HG02970 (cell line): ENCODE results near the gene IFITM1.

Experiments
- ATAC-seq: cut with Tn5 transposase; IDR thresholded peaks from one replicate; pipeline ENCODE4 v1.9.1; 2021; ENCODE audit warnings: mild to moderate bottlenecking, moderate library complexity, moderate number of reproducible peaks; ENCODE audit not compliant: unreplicated experiment, low FRiP score

IFITM1 gene

GRCh38 chr11:313787-314553 is at the start of gene IFITM1:
TSS of gene IFITM1 (plus strand) at chr11:314040. CDS start at chr11:314171, 131 bp downstream.
- no peak for ATAC-seq

- ATAC-seq, result no peak
Observed at GRCh38 chr11:266676-267439, 47.0 kb upstream of the IFITM1 start.

- no peak for ATAC-seq
Observed at GRCh38 chr11:267491-267994, 46.3 kb upstream of the IFITM1 start.

- ATAC-seq, result peak; percentile 36
Observed at GRCh38 chr11:268716-269145, 45.1 kb upstream of the IFITM1 start.

GRCh38 chr11:269146-269890 is 44.5 kb upstream of the IFITM1 start:
- peak; percentile 70 for ATAC-seq

GRCh38 chr11:270451-271318 is 43.2 kb upstream of the IFITM1 start:
- no peak for ATAC-seq

- no peak for ATAC-seq
Observed at GRCh38 chr11:271319-271715, 42.5 kb upstream of the IFITM1 start.

GRCh38 chr11:272195-272930 is 41.5 kb upstream of the IFITM1 start:
- ATAC-seq, result no peak

- ATAC-seq, result no peak
Observed at GRCh38 chr11:272931-273198, 41.0 kb upstream of the IFITM1 start.

GRCh38 chr11:276219-276618 is 37.6 kb upstream of the IFITM1 start:
- no peak for ATAC-seq

- ATAC-seq, result no peak
Observed at GRCh38 chr11:278001-278951, 35.6 kb upstream of the IFITM1 start, which contains the start of gene NLRP6. TSS of gene NLRP6 (plus strand) at chr11:278407. CDS start at chr11:278570, 163 bp downstream.

- no peak for ATAC-seq
Observed at GRCh38 chr11:279040-279965, 34.5 kb upstream of the IFITM1 start.

- ATAC-seq, result no peak
Observed at GRCh38 chr11:279966-280705, 33.7 kb upstream of the IFITM1 start.

GRCh38 chr11:280706-281485 is 32.9 kb upstream of the IFITM1 start:
- no peak for ATAC-seq

- ATAC-seq, result no peak
Observed at GRCh38 chr11:281486-282161, 32.2 kb upstream of the IFITM1 start.
